ENCODE data around the gene WDR64.

DNA sequence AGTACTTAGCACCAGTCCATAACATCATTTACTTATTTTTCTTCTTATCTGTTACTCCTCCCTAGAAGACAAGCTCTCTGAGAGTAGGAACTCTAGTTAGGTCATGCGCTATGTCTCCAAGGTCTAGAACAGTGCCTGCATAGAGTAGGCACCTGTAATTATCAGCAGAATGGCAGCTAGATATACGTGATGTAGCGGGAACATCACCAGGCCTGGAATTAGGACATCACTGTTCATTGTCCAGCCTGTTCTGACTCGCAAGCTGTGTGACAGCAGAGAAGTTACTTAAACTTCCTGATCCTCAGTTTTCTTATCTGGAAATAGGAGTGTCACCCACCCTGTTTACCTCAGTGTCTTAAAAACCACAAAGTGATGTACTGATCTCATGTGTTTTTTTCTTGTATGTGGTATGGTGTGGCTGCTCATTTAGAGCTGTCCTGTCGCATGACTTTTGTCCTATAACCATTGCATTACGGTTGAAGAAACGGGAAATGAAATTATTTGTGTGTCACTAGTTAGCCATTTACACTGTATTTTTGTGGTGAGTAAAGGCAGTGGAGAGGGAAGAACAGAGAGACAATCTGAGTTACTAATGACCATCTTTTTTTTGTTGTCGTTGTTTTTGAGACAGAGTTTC, 158.8 kb downstream of the WDR64 start:
- TF ChIP-seq CTCF (optimal IDR thresholded peaks at IDR 0.05 in 1 of 3, IDR thresholded peaks at IDR 0.05 in 1 of 3, conservative IDR thresholded peaks at IDR 0.05 in 1 of 3; ENCODE audit: extremely low read depth in 1 of 3, insufficient read depth in 2 of 3, low read length in 3 of 3) (no peak), EZH2 (IDR thresholded peaks at IDR 0.05; ENCODE audit: low read length) (no peak)
